Heart left ventricle (tissue), 16 donors: ENCODE results near the gene FGFRL1. TPM values are rescaled to one million over a fixed set of nuclear protein-coding genes. Genes with fewer than 3 reads are reported as not detected.

Source experiments
- ATAC-seq, 4 donors: fragments of 200-7000 bp; cut with Tn5 transposase; one replicate each; pipeline ENCODE4 v1.9.1; 2020 to 2022; ENCODE audit warnings: moderate library complexity in 4 of 4, mild to moderate bottlenecking in 3 of 4, moderate number of reproducible peaks in 1 of 4
- DNase-seq, 5 donors: peaks; one replicate each; pipeline ENCODE4 v3.0.0-alpha.2; 2020
- H3K27ac ChIP-seq, 12 donors: fragments of 200-600 bp; sonication (generic) in 4 of 12; one replicate each; pipeline versions ENCODE4 v1.5.0 to v1.8.0; 2016 to 2022; ENCODE audit warnings: mild to moderate bottlenecking in 2 of 12
- H3K27me3 ChIP-seq, 9 donors: fragments of 200-600 bp; sonication (generic) in 2 of 9; one replicate each; pipeline versions ENCODE4 v1.5.1 to v1.8.0; 2016 to 2022; ENCODE audit warnings: mild to moderate bottlenecking in 3 of 9
- H3K36me3 ChIP-seq, 9 donors: fragments of 200-600 bp; sonication (generic) in 2 of 9; one replicate each; pipeline versions ENCODE4 v1.5.0 to v1.8.0; 2018 to 2022; ENCODE audit warnings: mild to moderate bottlenecking in 2 of 9
- H3K4me1 ChIP-seq, 12 donors: fragments of 200-600 bp; sonication (generic) in 4 of 12; one replicate each; pipeline versions ENCODE4 v1.5.0 to v1.8.0; 2016 to 2022; ENCODE audit warnings: mild to moderate bottlenecking in 3 of 12
- H3K4me3 ChIP-seq, 12 donors: fragments of 200-600 bp; sonication (generic) in 4 of 12; one replicate each; pipeline versions ENCODE4 v1.5.0 to v1.8.0; 2017 to 2022; ENCODE audit warnings: mild to moderate bottlenecking in 9 of 12, moderate library complexity in 4 of 12
- H3K9me3 ChIP-seq, 12 donors: fragments of 200-600 bp; sonication (generic) in 4 of 12; one replicate each; pipeline versions ENCODE4 v1.5.0 to v1.8.0; 2016 to 2022; ENCODE audit warnings: mild to moderate bottlenecking in 1 of 12
- POLR2A ChIP-seq, 2 donors: fragments of 450-650 bp; IDR thresholded peaks; one replicate each; pipeline ENCODE4 v1.6.1; 2017; ENCODE audit warnings: antibody characterized with exemption in 2 of 2, mild to moderate bottlenecking in 2 of 2, moderate library complexity in 2 of 2
- WGBS, 4 donors: extraction: QIAGEN DNeasy Blood & Tissue Kit in 2 of 4; methylation state at CpG; one replicate each; pipeline versions ENCODE4 v1.1.5 to v1.1.7; 2013 to 2018; 5-methylcytosine and 5-hydroxymethylcytosine counted together
- intact Hi-C, 10 donors: fragments of 100-400 bp; cut with DNase I; formaldehyde crosslinking; loops; one replicate each; pipeline versions ENCODE4 v1.11.1 to v1.14.2; 2022
- polyA plus RNA-seq, 2 donors: library from polyadenylated mRNA; stranded (reverse); fragments of 200-250 nt; gene quantifications; one replicate each; pipeline ENCODE4 v1.2.3, GENCODE V29; 2013
- total RNA-seq, 9 donors: library from RNA; depleted of rRNA in 2 of 9; stranded (reverse); fragments of >200 nt in 2 of 9; fragmentation: NEBNext Ultra II Directional in 3 of 9; extraction: Animal tissue kit (Norgen Biotek cat#: 25700) in 3 of 9; gene quantifications; one replicate each; pipeline versions ENCODE4 v1.1.0 to v1.2.4, GENCODE V29; 2016 to 2023
- TF ChIP-seq, protein P1 (sequence below), 12 donors: fragments of 200-600 bp; sonication (generic) in 4 of 12; IDR thresholded peaks; one replicate each; pipeline versions ENCODE4 v1.5.0 to v1.8.0; 2018 to 2022; ENCODE audit warnings: antibody characterized with exemption in 12 of 12, mild to moderate bottlenecking in 5 of 12
- donor health status: ischemic (EF 13 %, LVEDD 7.1; RV severe dilation, severe dysfunction).
- donor health status: healthy with polysubstance abuse.
- donor health status: DM: no; HTN: yes; CAD: no.
- donor health status: DM: no; HTN: no; CAD: no.
- donor health status: ischemic (EF 25% LVEDD 6.9; RV normal size, moderate dysfunction).
- donor health status: ischemic (EF 25% LVEDD 5.7; RV mildly dilated, moderate dysfunction).
- donor health status: healthy.
- donor health status: DM: yes; HTN: yes; CAD: no.
- donor health status: ischemic (EF 35%, LVEDD 5.7; RV mildly dilated, moderate dysfunction).
- donor health status: nonischemic (EF 11% LVEDD 7.7; RV severe dilation, severe dysfunction).
- donor health status: DM: yes; HTN: yes; CAD: no.
- donor health status: PGD.
- donor health status: ischemic (EF 29% LVEDD 5.4; RV normal size, mild dysfunction).
- donor health status: nonischemic (EF 23%, LVEDD 6.1; RV moderate dilation, normal function).

Gene FGFRL1
- total and polyA plus RNA-seq, 11 donors, result 23.6 to 90.7 (median 30.6) TPM

DNA sequence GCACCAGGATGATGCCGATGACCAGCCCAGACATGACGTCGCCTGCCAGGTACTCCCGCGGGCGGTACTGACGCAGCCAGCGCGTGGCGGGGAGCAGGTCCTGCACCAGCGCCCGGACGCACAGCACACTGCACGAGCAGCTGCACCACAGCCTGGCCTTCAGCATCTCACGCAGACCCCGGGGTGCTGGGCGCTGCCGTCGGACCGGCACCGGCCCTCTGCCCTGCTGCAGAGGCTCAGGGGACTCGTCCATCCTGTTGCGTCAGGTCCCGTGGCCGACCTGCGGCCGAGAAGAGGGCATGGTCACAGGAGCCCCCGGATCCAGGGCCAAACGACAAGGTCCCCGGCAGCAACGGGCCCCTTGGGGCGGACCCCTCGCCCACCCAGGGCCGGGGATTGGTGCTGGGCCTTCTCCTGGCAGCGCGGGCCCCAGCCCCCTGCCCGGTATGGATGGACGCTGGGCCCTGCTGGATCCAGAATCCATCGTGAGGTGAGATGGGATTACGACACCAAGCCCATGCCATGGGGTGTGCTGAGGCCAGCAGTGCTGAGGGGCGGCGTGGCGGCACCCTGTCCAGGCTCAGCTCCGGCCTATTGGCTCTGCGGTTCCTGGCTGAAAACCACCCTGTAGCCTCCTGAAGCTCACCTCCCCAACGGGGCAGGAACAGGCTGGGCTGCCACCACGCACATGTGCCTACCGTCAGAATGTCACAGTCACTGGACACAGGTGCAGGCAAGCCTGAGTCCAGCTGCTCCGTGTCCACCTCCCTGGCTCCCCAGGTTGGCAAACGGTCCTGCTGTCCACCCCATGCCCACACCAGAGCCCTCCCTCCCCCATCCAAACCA is 19.8 kb upstream of the FGFRL1 start:
- DNase-seq (peak in 3 of 5 donors; percentile 16 to 61 (median 21)), ATAC-seq (no peak)
- Histone ChIP-seq H3K9me3 (no peaks in the 10 kb centered on the region), H3K27me3 (peaks cover 0 to 10% (median 3%) of the 10 kb centered on the region in 9 donors), H3K27ac (no peak overlapping the region), H3K4me1 (peaks cover 0 to 15% (median 8%) of the 10 kb centered on the region in 12 donors), H3K4me3 (no peak overlapping the region), H3K36me3 (peaks cover 0 to 19% (median 0%) of the 10 kb centered on the region in 9 donors)
- no peak for TF ChIP-seq POLR2A (IDR thresholded peaks at IDR 0.05)
- TF ChIP-seq, protein P1, sequence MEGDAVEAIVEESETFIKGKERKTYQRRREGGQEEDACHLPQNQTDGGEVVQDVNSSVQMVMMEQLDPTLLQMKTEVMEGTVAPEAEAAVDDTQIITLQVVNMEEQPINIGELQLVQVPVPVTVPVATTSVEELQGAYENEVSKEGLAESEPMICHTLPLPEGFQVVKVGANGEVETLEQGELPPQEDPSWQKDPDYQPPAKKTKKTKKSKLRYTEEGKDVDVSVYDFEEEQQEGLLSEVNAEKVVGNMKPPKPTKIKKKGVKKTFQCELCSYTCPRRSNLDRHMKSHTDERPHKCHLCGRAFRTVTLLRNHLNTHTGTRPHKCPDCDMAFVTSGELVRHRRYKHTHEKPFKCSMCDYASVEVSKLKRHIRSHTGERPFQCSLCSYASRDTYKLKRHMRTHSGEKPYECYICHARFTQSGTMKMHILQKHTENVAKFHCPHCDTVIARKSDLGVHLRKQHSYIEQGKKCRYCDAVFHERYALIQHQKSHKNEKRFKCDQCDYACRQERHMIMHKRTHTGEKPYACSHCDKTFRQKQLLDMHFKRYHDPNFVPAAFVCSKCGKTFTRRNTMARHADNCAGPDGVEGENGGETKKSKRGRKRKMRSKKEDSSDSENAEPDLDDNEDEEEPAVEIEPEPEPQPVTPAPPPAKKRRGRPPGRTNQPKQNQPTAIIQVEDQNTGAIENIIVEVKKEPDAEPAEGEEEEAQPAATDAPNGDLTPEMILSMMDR (IDR thresholded peaks at IDR 0.05), result no peak
- intact Hi-C loops, result loop anchor here in 2 of 10 donors (10.0 kb wide), 2 partner anchors 237 to 247 kb away; no protein-coding TSS in a partner anchor
- 95 to 96% (median 96%) methylated on average over 29 to 50 of the region's 50 CpGs for WGBS, 4 donors

DNA sequence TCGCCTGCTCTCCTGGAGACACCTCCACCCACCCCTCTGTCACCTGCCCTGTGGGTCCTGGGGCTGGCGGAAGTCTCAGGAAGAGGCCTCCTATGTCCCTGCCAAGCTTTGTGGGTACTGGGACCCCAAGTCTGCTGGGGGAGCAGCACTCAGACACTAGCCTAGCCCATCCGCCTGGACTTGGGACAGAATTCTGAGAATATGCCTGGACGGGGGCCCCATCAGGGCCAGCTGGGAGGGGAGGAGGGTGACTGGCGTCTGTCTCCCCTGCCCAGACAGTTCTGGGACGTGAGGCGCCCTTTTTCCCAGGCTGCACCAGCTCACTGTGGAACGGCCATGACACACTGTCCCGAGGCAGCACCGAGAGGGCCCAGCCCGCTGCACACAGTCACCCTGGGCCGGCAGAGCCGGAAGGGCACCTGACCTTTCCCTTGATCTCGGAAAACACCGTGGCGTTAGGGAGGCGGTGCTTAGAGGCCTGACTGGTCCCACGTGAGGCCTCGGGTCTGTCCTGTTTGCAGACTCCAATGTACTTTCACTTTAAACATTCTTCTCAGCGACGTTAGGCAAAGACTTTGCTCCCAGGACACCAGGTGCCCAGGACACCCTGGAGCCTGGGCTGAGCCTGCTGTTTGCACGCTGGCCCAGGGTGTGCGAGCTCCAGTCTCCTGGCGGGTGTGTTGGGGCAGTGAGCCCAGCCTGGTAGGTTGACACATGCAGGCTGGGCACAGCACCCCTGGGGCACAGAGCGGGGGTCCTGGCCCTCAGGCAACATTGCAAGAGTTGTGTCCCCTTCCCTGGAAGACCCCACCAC is 18.9 kb upstream of the FGFRL1 start:
- DNase-seq, result peak in 3 of 5 donors; percentile 23 to 44 (median 26)
- peaks cover 0 to 19% (median 0%) of the 10 kb centered on the region in 9 donors for H3K36me3 ChIP-seq
- peaks cover 1 to 18% (median 8%) of the 10 kb centered on the region in 9 donors for H3K27me3 ChIP-seq
- intact Hi-C loops, result loop anchor here in 2 of 10 donors (10.0 kb wide), 2 partner anchors 238 to 248 kb away; no protein-coding TSS in a partner anchor
- WGBS, 4 donors, result 66 to 77% (median 74%) methylated on average over 16 to 25 of the region's 25 CpGs
- peaks cover 0 to 17% (median 6%) of the 10 kb centered on the region in 12 donors for H3K4me1 ChIP-seq
- peak in 2 of 4 donors; percentile 21 to 39 for ATAC-seq
- TF ChIP-seq, protein P1 (IDR thresholded peaks at IDR 0.05), result no peak
- TF ChIP-seq POLR2A (IDR thresholded peaks at IDR 0.05), result no peak
- no peak overlapping the region for H3K27ac ChIP-seq
- no peaks in the 10 kb centered on the region for H3K9me3 ChIP-seq
- H3K4me3 ChIP-seq, result no peak overlapping the region

DNA sequence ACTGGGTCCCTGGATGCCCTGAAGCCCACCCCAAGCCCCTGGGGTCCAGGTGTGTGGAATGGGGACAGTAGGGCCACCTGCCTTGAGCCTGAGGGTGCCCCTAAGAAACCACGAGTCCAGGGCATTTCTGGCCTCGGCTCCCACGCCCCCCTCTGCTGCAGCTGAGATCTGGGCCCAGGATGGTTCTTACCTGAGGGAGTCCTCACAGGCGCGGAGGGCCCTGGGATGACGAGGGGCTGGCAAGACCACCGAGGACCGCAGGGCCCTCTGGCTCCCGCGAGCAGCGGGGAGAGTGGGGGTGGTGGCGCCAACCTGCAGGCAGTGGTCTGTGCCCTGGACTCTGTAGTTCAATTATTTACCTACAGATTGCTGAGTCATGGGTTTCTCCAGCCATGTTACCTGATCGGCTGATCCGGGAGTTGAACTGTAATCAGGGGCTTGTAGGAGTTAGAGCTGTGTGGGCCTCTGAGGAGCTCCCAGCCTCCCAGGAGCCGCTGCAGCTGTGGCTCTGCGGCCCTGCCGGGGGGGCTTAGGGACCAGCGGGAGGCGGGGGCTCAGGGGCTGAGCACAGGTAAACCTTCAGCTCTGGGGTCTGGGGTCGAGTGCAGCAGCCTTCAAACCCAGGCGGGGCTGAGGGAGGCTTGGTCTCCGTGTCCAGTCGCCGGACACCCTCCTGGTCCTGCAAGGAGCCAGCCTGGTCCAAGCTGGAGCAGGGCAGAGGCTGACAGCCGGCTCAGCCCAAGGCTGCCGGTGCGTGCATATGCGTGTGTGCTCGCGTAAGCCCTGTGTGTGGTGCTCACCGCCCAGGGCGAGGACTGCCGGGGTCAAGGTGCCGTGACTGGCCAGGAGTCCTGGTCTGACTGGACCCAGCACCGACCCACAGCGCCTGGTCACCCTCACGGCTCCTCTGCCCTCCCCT is 18.1 kb upstream of the FGFRL1 start, which contains the start of gene SLC26A1:
Gene SLC26A1 (minus strand): TSS at position 294 of the 919 bp plus-strand sequence. CDS start 1,701 bp downstream, outside the sequence.
- Histone ChIP-seq H3K9me3 (no peaks in the 10 kb centered on the region), H3K36me3 (peaks cover 0 to 19% (median 0%) of the 10 kb centered on the region in 9 donors), H3K4me3 (no peak within 1 kb of the TSS), H3K27ac (no peak within 1 kb of the TSS), H3K4me1 (peaks cover 0 to 17% (median 6%) of the 10 kb centered on the region in 12 donors), H3K27me3 (peaks cover 8 to 27% (median 11%) of the 10 kb centered on the region in 9 donors)
- 81 to 89% (median 88%) methylated on average over 19 to 37 of the region's 37 CpGs for WGBS, 4 donors
- intact Hi-C loops, result loop anchor here in 2 of 10 donors (10.0 kb wide), 2 partner anchors 239 to 249 kb away; no protein-coding TSS in a partner anchor
- DNase-seq, result peak in 3 of 5 donors; percentile 21 to 60 (median 22)
- no peak for ATAC-seq
- TF ChIP-seq, protein P1 (IDR thresholded peaks at IDR 0.05), result no peak
- TF ChIP-seq POLR2A (IDR thresholded peaks at IDR 0.05), result no peak
